ENCODE results near the gene B9D2.
"Not testable (repeated sequence)": the region's sequence is repeated elsewhere in the genome, so short reads cannot be mapped to it uniquely, and the experiment has no call there.

B9D2 gene

DNA sequence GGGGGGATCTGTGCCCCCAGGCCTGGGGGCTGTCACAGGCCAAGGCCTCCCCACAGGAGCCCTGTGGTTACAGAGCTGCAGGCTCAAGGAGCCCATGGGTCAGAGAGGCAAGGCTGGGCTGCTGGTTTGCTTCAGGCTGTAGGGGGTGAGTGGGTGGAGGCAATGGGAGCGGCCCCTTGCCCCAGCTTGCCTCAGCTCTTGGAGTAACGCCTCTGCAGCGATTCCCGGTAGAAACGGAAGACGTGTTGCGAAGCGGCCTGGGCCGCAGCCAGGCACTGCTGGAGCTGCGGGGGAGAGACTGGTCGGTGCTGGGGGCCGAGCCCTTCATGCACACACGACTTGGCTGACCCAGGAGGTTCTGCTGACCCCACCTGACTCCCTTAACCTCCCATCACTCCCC is 22.5 kb upstream of the B9D2 start:
- DNase-seq = no peak

DNA sequence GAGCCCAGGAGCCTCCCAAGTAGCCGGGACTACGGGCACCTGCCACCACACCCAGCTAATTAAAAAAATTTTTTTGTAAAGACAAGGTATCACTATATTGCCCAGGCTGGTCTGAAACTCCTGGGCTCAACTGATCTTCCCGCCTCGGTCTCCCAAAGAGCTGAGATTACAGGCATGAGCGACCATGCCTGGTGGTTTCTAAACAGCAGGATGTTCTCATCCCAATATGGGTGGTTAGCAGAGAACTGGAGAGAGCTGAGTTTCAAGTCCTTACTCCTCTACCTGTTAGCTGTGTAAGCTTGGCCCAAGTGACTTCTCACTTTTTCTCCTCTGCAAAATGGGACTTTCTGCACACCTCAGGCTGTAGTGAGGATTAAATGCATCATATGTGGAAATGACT is 20.4 kb upstream of the B9D2 start:
- DNase-seq = no peak

DNA sequence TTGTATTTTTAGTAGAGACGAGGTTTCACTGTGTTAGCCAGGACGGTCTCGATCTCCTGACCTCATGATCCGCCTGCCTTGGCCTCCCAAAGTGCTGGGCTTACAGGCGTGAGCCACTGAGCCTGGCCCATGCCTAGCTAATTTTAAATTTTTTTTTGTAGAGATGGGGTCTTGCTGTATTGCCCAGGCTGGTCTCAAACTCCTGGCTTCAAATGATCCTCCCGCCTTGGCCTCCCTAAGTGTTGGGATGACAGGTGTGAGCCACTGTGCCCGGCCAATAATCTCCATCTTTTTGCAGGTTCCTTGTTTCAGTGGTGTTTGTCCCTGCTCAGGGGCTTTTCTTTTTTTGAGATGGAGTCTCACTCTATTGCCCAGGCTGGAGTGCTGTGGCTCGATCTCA is 17.6 kb upstream of the B9D2 start:
- not testable (repeated sequence) for DNase-seq

DNA sequence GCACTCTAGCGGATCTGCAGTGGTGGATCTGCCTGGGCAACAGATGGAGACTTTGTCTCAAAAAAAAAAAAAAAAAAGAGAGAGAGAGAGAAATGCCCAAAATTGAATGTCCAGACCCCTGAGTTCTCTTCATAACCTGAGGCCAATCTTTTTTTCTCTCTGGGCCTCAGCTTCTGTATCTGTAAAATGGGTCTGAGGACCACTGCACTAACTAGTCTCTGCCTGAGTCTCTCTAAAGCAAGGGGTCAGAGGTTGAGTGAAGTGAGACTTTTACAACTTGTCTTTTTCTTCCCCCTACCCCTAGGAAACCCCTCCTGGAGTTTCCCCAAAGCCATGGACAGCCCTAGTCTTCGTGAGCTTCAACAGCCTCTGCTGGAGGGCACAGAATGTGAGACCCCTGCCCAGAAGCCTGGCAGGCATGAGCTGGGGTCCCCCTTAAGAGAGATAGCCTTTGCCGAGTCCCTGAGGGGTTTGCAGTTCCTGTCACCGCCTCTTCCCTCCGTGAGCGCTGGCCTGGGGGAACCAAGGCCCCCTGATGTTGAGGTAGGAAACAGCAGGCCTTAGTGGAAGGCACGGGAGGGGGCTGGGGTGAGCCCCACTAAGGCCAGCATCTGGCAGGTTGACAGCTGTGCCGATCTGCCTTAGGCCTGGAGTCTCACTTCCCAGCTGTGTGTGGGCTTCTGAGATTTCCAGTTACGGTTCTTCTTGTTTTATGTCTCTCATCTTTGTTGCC is 14.2 kb upstream of the B9D2 start:
- DNase-seq = no peak

DNA sequence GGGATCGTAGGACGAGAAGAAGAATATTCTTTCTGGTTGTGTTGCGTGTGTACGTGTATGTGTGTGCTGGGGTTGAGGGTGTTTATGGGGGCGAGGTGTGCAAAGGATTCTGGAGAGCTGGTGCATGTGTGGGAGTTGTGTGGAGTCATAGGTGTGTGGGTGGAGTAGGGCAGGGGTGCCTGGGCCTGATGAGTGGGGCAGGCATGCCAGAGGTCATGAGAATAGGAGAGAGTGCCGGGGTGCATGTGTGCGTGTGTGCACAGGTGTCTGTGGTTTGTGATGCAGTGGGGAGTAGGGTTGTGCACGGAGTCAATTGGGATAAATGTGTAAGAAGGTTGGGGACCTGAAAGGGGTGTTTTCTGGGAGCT is 13.0 kb upstream of the B9D2 start:
- DNase-seq = no peak

DNA sequence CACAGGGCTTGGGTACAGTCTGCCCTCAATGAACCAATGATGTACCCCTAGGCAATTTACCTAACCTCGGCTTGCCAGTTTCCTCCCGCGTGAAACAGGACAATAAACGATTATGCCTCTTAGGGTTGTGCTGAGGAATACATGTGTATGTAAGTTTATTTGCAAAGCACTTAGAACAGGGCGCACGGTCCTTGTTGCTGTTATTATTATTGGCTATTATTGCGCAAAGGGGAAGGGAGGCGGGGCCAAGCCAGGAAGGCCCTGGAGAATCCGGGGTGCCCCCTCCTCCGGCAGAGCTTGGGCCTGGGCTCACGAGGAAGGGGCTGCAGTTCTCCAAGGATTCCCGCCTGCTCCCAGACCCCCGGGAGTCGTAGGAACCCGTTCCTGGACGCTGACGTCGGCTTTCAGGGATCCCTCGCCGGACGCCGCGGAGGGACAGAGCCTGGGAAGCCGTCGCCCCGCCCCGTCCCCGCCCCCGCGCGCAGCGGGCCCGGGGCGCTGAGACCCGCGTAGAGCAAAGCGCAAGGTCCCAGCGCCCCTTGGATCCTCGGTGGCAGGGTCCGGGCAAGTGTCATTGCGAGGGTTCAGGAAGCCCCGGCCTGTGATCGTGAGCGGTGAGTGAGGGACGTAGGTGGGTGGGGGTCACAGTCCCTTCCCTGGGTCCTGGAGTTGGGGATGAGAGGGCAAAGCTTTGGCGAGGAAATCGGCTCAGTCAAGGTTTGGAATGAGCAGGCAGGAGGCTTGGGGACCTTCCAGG is 12.5 kb upstream of the B9D2 start, which contains the start of gene TMEM91:
TSS of gene TMEM91 (plus strand) at position 293 of the 757 bp plus-strand sequence. CDS start 1,777 bp downstream, outside the sequence.
- no peak for DNase-seq

DNA sequence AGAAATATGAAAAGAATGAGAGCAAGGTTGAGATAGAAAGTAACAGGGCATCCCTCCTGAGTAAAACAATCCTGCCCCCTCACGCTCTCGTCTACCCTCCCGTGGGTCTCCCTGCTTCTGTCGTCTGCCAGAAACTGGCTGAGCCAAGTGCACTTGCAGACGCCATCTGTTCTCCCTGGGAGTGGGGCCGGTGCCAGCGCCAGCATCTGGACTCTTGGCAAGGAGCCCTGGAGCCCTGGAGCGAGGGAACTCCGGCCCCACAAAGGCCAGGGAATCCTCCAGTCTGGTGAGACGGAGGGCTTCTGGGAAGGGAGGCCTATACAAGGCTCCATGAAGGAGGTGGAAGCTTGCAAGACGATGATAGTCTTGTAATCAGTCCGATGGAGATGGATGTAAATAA is 10.0 kb upstream of the B9D2 start:
- DNase-seq = peak; percentile 83

DNA sequence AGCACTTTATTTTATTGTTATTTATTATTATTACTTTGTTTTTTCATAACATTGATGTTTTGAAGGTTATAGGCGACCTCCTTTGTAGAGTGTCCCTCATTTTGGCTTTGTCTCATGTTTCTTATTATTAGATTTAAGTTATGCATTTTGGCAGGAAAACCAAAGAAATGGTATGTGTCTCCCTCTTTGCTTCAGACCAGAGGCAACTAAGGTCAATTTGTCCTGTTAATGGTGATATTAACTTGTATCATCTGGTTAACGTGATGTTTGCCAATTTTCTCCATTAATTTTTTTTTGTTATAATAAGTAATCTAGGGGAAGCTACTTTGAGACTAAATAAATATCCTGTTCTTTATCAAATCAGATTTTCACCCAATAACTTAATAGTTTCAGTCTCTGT is 8.6 kb upstream of the B9D2 start:
- DNase-seq = no peak

DNA sequence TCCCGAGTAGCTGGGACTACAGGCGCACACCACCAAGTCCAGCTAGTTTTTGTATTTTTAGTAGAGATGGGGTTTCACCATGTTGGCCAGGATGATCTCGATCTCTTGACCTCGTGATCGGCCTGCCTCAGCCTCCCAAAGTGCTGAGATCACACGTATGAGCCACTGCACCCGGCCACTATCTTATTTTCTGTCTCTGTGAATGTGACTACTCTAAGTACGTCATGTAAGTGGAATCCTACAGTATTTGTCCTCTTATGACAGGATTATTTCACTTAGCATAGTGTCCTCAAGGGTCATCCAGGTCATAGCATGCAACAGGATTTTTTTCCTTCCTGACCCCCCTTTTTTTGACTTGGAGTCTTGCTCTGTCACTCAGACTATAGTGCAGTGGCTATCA is 7.6 kb upstream of the B9D2 start:
- no peak for DNase-seq

DNA sequence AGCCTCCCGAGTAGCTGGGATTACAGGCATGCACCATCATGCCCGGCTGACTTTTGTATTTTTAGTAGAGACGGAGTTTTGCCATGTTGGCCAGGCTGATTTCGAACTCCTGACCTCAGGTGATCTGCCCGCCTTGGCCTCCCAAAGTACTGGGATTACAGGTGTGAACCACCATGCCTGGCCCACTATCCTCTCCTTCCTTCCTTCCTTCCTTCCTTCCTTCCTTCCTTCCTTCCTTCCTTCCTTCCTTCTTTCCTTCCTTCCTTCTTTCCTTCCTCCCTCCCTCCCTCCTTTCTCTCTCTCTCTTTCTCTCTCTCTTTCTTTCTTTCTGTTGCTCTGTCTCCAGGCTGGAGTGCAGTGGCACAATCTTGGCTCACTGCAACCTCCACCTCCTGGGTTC is 7.2 kb upstream of the B9D2 start:
- DNase-seq = not testable (repeated sequence)

DNA sequence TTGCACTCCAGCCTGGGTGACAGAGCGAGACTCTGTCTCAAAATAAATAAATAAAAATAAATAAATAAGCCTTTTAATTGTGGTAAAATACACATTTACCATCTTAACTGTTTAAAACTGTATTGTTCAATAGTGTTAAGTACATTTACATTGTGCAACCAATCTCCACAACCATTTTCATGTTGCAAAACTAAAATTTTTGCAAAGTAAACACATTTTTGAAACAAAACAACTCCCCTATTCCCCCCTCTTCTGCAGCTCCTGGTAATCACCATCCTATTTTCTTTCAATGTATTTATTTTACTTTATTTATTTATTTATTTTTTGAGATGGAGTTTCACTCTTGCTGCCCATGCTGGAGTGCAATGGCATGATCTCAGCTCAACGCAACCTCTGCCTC is 5.8 kb upstream of the B9D2 start:
- no peak for DNase-seq

DNA sequence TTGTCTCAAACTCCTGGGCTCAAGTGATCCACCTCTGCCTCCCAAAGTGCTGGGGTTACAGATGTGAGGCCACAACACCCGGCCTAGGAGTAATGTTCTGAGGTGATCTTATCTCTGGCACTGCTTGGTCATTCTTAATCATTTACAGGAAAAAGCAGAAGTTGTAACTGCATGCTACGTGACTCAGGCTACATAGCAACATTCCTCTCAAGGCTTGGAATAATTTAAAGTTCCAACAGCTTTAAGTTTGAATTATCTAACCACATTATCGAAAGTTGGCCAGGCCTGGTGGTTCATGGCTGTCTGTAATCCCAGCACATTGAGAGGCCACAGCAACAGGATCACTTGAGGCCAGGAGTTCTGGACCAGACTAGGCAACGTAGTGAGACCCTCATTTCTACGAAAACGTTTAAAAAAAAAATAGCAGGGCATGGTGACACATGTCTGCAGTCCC is 3.9 kb upstream of the B9D2 start:
- no peak for DNase-seq

DNA sequence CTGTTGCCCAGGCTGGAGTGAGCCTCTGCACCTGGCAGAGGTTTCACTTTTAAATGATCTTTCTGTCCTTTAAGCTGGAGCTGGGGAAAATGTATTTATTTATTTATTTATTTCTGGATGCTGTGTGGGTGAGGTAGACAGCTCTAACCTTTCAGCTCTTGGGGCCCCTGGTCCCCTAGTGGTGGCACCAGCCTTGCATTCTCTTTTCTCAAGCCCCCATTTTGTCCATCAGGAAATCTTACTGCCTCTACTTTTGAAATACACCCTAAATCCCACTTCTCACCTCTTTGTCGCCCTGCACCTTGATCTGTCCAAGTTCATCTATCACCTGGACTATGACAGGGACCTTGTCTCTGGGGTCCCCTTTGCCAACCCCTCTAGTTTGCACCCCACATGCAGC is 2.1 kb upstream of the B9D2 start:
- no peak for DNase-seq

DNA sequence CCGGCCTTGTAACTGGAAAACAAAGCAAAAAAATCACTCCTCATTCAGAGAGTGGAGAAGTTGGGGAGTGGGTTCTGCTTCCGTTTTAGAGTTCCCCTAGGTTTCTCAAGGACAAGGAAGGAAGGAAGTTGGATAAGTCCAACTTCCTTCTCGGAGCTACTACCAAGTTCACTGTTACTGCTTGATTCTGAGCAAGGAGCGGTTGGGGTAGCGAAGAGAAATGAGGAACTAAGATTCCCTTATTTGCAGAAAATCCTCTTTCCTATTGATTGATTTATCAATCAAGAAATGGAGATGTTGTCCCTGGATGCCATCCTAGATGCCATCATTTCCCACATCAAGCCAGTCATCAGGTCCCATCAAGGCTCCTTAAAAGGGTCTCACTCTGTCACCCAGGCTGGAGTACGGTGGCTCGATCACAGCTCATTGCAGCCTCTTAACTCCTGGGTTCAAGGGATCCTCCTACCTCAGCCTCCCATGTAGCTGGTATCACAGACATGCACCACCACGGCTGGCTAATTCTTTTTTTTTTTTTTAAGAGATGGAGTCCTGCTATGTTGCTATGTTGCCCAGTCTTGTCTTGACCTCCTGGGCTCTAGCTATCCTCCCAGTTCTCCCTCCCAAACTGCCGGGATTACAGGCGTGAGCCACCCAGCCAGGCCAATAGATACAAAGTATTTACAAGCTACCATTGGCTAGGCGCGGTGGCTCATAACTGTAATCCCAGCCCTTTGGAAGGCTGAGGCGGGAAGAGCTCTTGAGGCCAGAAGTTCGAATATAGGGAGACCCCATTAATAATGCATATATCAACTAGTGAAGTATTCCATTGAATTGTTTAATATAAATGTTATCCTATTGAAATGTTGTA is 809 bp upstream of the B9D2 start:
- DNase-seq = no peak

DNA sequence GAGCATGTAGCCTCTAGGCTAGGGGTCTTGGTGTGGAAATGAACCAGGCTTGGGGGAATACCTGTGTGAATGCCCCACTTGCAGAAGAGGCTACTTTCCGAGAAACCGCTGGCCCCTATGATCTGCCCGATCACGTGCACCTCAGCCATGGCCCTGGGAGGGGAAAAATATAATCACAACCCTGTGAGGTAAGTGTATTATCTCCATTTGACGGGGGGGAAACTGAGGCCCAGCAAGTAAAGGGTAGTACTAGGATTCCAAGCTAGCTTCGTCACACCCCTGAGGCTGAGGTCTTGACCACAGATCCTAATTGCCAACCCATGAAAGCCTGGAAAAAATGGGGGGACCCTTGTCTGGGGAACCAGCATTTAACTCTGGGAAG is 587 bp downstream of the B9D2 start:
- no peak for DNase-seq

DNA sequence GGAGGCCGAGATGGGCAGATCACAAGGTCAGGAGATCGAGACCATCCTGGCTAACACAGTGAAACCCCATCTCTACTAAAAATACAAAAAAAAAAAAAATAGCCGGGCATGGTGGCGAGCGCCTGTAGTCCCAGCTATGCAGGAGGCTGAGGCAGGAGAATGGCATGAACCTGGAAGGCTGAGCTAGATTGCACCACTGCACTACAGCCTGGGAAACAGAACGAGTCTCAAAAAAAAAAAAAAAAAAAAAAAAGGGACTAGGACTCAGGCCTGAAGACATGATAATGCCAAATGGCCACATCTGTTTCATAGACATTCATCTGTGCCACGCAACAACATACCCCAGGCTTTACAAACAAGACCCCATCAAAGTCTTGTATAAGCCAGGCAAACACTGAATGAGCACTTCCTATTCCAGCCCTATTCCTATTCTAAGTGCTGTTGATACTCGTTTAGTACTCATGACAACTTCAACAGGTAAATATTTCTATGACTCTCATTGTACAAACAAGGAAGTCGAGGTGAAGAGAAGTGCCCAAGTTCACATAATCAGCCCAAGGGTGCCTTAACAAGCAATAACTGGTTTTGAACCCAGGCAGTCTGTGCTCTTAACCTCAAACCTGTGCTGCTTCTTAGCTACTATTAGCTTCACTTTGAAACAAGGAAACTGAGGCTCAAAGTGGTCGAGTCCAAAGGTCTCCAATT is 1.7 kb downstream of the B9D2 start:
- DNase-seq = no peak

DNA sequence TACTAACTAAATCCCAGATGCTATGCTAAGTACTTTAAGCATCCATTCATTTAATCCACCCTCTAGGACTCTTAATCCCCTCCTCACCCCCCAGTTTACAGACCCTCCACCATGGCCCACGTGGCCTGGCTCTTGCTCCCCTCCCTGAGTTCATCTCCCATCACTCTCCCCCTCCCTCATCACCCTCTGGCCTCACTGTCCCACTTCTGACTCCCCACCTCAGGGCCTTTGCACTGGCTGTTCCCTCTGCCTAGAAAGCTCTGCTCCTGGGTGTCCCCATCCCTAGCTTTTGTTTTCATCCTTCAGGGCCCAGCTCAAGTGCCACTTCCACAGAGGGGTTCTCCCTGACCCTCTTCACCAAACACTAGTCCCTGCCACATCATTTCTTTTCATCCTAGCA is 4.2 kb downstream of the B9D2 start:
- DNase-seq = no peak

DNA sequence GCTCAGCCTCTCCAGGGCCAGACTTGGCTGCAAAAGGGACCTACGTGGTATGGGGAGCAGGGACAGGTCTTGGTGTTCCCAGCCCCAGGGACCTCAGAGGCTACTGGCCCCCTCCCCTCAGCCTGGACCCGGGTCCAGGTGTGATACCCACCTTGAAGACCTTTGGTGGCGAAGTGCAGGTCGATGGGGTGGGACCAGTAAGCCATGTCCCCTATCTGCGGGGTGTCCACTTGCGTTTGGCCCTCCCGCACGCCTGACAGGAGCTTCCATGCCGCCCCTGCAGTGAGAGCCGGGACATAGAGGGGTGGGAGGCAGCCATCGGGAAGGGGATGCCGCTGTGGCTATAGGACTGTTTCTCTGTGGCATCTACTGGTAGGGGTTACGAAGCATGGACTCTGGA is 6.2 kb downstream of the B9D2 start:
- DNase-seq = no peak

DNA sequence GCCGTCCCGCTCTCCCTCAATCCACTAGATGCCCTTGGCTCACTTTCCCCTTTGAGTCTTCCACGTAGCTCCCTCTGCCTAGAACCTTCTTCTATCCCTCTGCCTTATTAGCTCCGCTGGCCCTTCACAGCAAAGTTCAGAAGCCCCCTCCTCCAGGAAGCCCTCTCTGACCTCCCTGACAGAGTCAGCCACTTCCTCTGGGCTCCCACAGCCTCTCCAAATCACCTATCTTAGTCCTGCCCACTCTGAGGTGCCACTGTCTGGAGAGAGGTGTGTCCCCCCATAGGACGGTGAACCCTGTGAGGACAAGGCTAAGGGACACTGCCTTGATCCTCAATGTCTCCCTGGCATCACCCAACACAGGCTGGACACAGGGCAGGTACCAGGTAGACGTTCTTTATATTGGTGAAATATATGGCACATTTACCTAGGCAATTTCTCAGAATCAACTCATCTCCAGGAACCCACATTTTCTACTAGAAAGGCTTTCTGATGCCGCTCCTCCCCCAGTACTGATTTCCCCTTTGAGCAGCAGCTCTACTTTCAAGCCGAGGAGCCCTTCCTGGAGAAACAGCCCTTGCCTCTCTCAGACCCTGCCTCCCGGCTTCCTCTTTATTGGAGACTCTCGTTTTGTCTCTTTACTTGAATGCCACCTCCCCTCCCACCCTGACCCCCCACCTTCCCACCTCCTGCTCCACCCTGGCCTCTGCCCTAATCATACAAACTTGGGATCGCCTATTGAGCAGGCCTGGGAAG is 6.8 kb downstream of the B9D2 start:
- no peak for DNase-seq

DNA sequence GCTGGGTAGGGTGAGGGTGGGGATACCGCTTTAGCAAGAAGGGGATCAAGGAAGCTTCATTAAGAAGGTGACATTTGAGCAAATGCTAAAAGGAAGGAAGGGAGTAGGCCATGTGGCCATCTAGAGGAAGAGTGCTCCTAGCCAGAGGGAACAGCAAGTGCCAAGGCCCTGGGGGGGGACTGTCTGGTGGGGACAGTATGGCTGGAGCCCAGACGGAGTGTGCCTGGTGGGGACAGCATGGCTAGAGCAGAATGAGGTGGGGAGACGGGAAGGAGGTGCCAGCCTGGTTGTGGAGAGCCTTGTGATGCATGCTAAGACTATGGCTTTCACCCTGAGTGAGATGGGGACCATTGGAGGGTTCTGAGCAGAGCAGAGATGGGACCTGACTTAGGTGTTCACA is 8.1 kb downstream of the B9D2 start:
- DNase-seq = no peak

DNA sequence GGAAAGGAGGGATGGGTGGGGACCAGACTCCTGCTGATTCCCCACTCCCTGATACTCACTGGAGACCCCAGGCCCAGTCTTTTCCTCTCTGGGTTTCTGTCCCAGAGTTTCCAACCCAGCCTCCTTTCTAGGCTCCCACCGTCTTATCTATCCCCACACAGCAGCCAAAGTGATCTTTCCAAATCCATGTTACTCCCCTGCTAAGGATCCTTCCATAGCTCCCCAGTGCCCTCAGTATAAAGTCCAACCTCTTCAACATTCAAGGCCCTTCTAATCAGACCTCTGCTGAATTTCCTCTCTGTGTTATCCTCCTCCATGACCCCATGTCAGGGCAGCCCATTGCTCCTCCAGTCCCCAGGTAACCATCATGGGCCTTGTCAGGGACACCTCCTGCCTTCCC is 8.9 kb downstream of the B9D2 start:
- no peak for DNase-seq

DNA sequence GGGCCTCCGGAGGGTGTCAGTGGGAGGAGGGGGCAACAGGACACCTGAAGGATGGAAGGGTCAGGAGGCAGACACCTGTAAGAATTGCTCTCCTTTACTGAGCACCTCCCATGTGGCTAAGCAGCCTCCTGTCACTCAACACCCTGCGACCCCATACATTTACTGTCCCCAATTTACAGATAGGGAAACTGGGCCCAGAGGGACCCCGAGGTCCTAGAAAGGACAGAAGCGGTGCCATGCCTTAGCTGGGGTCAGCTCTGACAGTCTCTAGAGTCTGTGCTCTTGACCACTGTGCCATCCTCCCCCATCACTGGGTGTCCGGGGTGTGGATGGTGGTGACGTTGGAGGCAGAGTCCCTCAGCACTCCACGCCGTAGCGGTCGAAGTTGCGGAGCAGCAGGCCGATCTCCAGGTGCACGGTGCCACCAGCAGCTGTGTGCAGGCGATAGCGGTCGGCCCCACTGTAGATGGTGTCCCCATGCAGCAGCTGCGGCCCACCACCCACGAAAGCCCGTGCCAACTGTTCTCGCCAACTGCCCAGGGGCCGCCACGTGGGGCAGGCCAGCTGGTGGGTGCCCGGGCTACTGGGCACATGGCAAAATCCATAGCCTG is 9.5 kb downstream of the B9D2 start:
- DNase-seq = no peak

All from NCI-H1092 (cell line).